ENCODE data around the gene TCN2. TPM values are rescaled to one million over a fixed set of nuclear protein-coding genes. Genes with fewer than 3 reads are reported as not detected.

TCN2 gene
- total RNA-seq, 1 experiment from 2014 or later, result 2.2 TPM

DNA sequence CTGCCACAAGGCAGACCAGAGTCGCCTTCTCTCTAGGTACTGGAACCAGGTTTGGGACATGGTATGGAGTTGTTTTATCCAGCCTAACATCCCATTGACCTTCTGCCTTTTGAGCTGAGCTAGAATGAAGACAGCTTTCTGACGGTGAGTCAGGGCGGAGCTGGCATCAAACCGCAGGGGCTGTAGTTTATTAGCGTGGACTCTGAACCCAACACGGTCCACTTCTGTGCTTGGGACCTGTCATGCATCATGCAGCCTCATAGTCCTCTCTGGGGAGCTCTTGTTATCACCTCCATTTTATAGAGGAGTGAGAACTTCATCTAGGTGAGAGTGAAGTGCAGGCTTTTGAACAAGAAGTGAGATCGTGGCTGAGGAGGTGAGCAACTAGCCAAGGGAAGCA is 40.8 kb upstream of the TCN2 start:
- no peak for DNase-seq (ENCODE audit: low read depth, low spot score)
- H3K36me3 ChIP-seq (ENCODE audit: control insufficient read depth in 1 of 2, insufficient read depth in 2 of 2, low read length in 2 of 2), result no peaks in the 10 kb centered on the region

More for the DNA sequence above, 40.8 kb upstream of the TCN2 start:
- no peak overlapping the region for H3K9ac ChIP-seq (ENCODE audit: low read length)
- no peaks in the 10 kb centered on the region for H3K79me2 ChIP-seq (ENCODE audit: insufficient read depth, low read length)
- POLR2A ChIA-PET, result no interaction called here
- no peaks in the 10 kb centered on the region for H3K9me3 ChIP-seq (ENCODE audit: control insufficient read depth in 1 of 2, insufficient read depth in 1 of 2, low read depth in 1 of 2, low read length in 2 of 2)
- intact Hi-C loops (cut with micrococcal nuclease), result no loop called here
- no peaks in the 10 kb centered on the region for H3K9me2 ChIP-seq (ENCODE audit: insufficient read depth)
- H3K27me3 ChIP-seq (ENCODE audit: insufficient read depth, low read length), result no peaks in the 10 kb centered on the region; the same call in 1 of the 2 replicates
- peaks cover 8 to 27% of the 10 kb centered on the region in 2 experiments; a peak in 3 of 4 replicates for H3K4me1 ChIP-seq (ENCODE audit: control insufficient read depth in 1 of 2, insufficient read depth in 2 of 2, low read length in 2 of 2)
- CTCF ChIA-PET, result no interaction called here
- H2AFZ ChIP-seq (ENCODE audit: low read depth, low read length, poor library complexity, severe bottlenecking), result no peak overlapping the region
- no TSS peak for BruUV-seq (replicated peaks)
- no peak overlapping the region for H3K27ac ChIP-seq (ENCODE audit: low read depth, low read length)
- peak overlapping the region; percentile 39 for H3K4me2 ChIP-seq (ENCODE audit: low read length)
- ATAC-seq, result no peak
- RAD21 ChIA-PET (ENCODE audit: low non-redundant PET in 1 of 2, low total read pairs in 2 of 2, uncharacterized antibody in 2 of 2, unreplicated experiment in 2 of 2), result no interaction called here
- no peak for TF ChIP-seq YY1 (IDR thresholded peaks at IDR 0.05; ENCODE audit: extremely low read depth, insufficient replicate concordance, low read depth, low read length)
- TF ChIP-seq SP1 (IDR thresholded peaks at IDR 0.05; ENCODE audit: low read depth), result no peak
- no peak for TF ChIP-seq POLR2AphosphoS5 (IDR thresholded peaks at IDR 0.05; ENCODE audit: low read depth, low read length)
- TF ChIP-seq RAD21 (IDR thresholded peaks at IDR 0.05; ENCODE audit: low read depth), result no peak
- no peak for TF ChIP-seq FOSL1 (IDR thresholded peaks at IDR 0.05; ENCODE audit: low read depth)
- TF ChIP-seq, protein P1, sequence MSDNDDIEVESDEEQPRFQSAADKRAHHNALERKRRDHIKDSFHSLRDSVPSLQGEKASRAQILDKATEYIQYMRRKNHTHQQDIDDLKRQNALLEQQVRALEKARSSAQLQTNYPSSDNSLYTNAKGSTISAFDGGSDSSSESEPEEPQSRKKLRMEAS (IDR thresholded peaks at IDR 0.05), result no peak
- TF ChIP-seq, protein P2, sequence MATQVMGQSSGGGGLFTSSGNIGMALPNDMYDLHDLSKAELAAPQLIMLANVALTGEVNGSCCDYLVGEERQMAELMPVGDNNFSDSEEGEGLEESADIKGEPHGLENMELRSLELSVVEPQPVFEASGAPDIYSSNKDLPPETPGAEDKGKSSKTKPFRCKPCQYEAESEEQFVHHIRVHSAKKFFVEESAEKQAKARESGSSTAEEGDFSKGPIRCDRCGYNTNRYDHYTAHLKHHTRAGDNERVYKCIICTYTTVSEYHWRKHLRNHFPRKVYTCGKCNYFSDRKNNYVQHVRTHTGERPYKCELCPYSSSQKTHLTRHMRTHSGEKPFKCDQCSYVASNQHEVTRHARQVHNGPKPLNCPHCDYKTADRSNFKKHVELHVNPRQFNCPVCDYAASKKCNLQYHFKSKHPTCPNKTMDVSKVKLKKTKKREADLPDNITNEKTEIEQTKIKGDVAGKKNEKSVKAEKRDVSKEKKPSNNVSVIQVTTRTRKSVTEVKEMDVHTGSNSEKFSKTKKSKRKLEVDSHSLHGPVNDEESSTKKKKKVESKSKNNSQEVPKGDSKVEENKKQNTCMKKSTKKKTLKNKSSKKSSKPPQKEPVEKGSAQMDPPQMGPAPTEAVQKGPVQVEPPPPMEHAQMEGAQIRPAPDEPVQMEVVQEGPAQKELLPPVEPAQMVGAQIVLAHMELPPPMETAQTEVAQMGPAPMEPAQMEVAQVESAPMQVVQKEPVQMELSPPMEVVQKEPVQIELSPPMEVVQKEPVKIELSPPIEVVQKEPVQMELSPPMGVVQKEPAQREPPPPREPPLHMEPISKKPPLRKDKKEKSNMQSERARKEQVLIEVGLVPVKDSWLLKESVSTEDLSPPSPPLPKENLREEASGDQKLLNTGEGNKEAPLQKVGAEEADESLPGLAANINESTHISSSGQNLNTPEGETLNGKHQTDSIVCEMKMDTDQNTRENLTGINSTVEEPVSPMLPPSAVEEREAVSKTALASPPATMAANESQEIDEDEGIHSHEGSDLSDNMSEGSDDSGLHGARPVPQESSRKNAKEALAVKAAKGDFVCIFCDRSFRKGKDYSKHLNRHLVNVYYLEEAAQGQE (IDR thresholded peaks at IDR 0.05; ENCODE audit: low read depth), result no peak
- TF ChIP-seq CEBPB (IDR thresholded peaks at IDR 0.05; ENCODE audit: low read depth), result no peak
- no peak for TF ChIP-seq ZFX (IDR thresholded peaks at IDR 0.05)
- TF ChIP-seq, protein P3, sequence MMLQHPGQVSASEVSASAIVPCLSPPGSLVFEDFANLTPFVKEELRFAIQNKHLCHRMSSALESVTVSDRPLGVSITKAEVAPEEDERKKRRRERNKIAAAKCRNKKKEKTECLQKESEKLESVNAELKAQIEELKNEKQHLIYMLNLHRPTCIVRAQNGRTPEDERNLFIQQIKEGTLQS (IDR thresholded peaks at IDR 0.05), result no peak
- TF ChIP-seq, protein P4, sequence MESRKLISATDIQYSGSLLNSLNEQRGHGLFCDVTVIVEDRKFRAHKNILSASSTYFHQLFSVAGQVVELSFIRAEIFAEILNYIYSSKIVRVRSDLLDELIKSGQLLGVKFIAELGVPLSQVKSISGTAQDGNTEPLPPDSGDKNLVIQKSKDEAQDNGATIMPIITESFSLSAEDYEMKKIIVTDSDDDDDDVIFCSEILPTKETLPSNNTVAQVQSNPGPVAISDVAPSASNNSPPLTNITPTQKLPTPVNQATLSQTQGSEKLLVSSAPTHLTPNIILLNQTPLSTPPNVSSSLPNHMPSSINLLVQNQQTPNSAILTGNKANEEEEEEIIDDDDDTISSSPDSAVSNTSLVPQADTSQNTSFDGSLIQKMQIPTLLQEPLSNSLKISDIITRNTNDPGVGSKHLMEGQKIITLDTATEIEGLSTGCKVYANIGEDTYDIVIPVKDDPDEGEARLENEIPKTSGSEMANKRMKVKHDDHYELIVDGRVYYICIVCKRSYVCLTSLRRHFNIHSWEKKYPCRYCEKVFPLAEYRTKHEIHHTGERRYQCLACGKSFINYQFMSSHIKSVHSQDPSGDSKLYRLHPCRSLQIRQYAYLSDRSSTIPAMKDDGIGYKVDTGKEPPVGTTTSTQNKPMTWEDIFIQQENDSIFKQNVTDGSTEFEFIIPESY (IDR thresholded peaks at IDR 0.05; ENCODE audit: extremely low read depth, insufficient replicate concordance, low read length), result no peak
- TF ChIP-seq, protein P5, sequence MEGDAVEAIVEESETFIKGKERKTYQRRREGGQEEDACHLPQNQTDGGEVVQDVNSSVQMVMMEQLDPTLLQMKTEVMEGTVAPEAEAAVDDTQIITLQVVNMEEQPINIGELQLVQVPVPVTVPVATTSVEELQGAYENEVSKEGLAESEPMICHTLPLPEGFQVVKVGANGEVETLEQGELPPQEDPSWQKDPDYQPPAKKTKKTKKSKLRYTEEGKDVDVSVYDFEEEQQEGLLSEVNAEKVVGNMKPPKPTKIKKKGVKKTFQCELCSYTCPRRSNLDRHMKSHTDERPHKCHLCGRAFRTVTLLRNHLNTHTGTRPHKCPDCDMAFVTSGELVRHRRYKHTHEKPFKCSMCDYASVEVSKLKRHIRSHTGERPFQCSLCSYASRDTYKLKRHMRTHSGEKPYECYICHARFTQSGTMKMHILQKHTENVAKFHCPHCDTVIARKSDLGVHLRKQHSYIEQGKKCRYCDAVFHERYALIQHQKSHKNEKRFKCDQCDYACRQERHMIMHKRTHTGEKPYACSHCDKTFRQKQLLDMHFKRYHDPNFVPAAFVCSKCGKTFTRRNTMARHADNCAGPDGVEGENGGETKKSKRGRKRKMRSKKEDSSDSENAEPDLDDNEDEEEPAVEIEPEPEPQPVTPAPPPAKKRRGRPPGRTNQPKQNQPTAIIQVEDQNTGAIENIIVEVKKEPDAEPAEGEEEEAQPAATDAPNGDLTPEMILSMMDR (IDR thresholded peaks at IDR 0.05 in 2 of 3, conservative IDR thresholded peaks at IDR 0.05 in 1 of 3; ENCODE audit: borderline replicate concordance in 1 of 3, insufficient read depth in 1 of 3, low read depth in 2 of 3, low read length in 2 of 3), result no peak
- no peak for TF ChIP-seq EZH2phosphoT487 (IDR thresholded peaks at IDR 0.05; ENCODE audit: borderline replicate concordance)
- TF ChIP-seq JUND (IDR thresholded peaks at IDR 0.05), result no peak
- TF ChIP-seq EZH2 (IDR thresholded peaks at IDR 0.05), result no peak
- no peaks in the 10 kb centered on the region for H4K20me1 ChIP-seq (ENCODE audit: insufficient read depth)
- no peak overlapping the region for H3K4me3 ChIP-seq (replicated peaks in 1 of 2; ENCODE audit: low read depth in 1 of 2, low read length in 2 of 2)

Data from HCT116 (cell line).